ENCODE data around the gene PHYH. TPM values are rescaled to one million over a fixed set of nuclear protein-coding genes. Genes with fewer than 3 reads are reported as not detected.

Gene PHYH
- total RNA-seq, 1 experiment from 2014 or later: 22.5 TPM

- TF ChIP-seq CTCF (IDR thresholded peaks at IDR 0.05) (no peak), RORB (CRISPR knock-in tag; IDR thresholded peaks at IDR 0.05) (no peak), NR2C2 (CRISPR knock-in tag; IDR thresholded peaks at IDR 0.05) (no peak), GABPB1 (CRISPR knock-in tag; IDR thresholded peaks at IDR 0.05) (no peak), CREM (CRISPR knock-in tag; IDR thresholded peaks at IDR 0.05) (no peak), E2F5 (CRISPR knock-in tag; IDR thresholded peaks at IDR 0.05) (0 out of 2 replicates have a peak, but pooled peaks have one; percentile 61), TP53 (CRISPR knock-in tag; IDR thresholded peaks at IDR 0.05) (no peak), HMGA2 (CRISPR knock-in tag; IDR thresholded peaks at IDR 0.05) (no peak), SMAD3 (CRISPR knock-in tag; IDR thresholded peaks at IDR 0.05; ENCODE audit: borderline replicate concordance) (no peak), ATF1 (CRISPR knock-in tag; IDR thresholded peaks at IDR 0.05) (no peak), ZNF671 (CRISPR knock-in tag; IDR thresholded peaks at IDR 0.05) (no peak), ARID4B (CRISPR knock-in tag; IDR thresholded peaks at IDR 0.05; ENCODE audit: borderline replicate concordance) (no peak), ATF6 (CRISPR knock-in tag; IDR thresholded peaks at IDR 0.05) (no peak), ELF4 (CRISPR knock-in tag; IDR thresholded peaks at IDR 0.05; ENCODE audit: low read depth) (no peak; the same call in 1 of the 2 replicates), ZNF416 (CRISPR knock-in tag; IDR thresholded peaks at IDR 0.05) (no peak), IRF1 (CRISPR knock-in tag; IDR thresholded peaks at IDR 0.05) (no peak), MAX (CRISPR knock-in tag; IDR thresholded peaks at IDR 0.05) (no peak), ATF2 (CRISPR knock-in tag; IDR thresholded peaks at IDR 0.05; ENCODE audit: borderline replicate concordance, low read depth) (no peak), FOXJ3 (CRISPR knock-in tag; IDR thresholded peaks at IDR 0.05; ENCODE audit: borderline replicate concordance) (no peak)
Measured at GRCh38 chr10:13347043-13347499, 47.2 kb upstream of the PHYH start (continued).

Measured in WTC11 (cell line).